ENCODE results near the gene SND1. TPM values are rescaled to one million over a fixed set of nuclear protein-coding genes. Genes with fewer than 3 reads are reported as not detected.

The SND1 gene
- total RNA-seq, 4 donors from 2014 or later, result 84.2 to 98.8 (median 93.4) TPM

DNA sequence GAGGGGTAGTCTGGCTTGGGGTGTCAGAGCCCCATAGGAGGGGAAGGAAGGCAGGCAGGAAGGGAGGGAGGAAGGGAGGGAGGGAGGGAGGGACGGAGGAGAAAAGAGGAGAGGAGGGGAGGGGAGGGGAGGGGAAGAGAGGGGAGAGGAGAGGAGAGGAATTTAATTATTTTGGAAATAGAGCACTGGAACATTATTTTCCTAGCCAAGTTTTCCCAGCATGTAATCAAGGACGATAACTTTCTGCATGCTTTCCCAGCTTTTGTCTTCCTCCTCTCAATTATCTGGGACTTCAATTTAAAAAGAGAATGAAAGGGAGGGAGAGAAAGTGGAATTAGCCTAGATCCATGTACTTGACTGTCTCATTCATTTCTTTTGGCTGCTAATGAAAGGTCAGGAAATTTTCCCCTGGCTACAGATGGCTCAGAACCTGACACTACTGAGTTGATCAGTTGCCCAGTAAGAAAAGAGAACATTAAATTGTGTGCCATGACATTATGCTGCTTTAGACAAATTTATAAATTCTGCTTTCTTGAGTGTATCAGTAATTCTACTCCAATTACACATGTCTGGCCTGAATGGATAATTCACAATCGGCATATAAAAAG, 230.4 kb downstream of the SND1 start:
- no peak for DNase-seq
- no peaks in the 10 kb centered on the region for H3K27me3 ChIP-seq
- 59 to 67% methylated on average over 3 of the region's 3 CpGs for WGBS, 2 donors
- peaks cover 0 to 5% (median 0%) of the 10 kb centered on the region in 3 donors for H3K36me3 ChIP-seq
- intact Hi-C loops (cut with DNase I), result no loop called here
- H3K9me3 ChIP-seq, result no peaks in the 10 kb centered on the region
- no peak overlapping the region for H3K4me3 ChIP-seq
- TF ChIP-seq POLR2A (IDR thresholded peaks at IDR 0.05), result no peak
- TF ChIP-seq, protein P1, sequence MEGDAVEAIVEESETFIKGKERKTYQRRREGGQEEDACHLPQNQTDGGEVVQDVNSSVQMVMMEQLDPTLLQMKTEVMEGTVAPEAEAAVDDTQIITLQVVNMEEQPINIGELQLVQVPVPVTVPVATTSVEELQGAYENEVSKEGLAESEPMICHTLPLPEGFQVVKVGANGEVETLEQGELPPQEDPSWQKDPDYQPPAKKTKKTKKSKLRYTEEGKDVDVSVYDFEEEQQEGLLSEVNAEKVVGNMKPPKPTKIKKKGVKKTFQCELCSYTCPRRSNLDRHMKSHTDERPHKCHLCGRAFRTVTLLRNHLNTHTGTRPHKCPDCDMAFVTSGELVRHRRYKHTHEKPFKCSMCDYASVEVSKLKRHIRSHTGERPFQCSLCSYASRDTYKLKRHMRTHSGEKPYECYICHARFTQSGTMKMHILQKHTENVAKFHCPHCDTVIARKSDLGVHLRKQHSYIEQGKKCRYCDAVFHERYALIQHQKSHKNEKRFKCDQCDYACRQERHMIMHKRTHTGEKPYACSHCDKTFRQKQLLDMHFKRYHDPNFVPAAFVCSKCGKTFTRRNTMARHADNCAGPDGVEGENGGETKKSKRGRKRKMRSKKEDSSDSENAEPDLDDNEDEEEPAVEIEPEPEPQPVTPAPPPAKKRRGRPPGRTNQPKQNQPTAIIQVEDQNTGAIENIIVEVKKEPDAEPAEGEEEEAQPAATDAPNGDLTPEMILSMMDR (IDR thresholded peaks at IDR 0.05), result no peak
- H3K27ac ChIP-seq, result no peak overlapping the region
- H3K4me1 ChIP-seq, result peaks cover 0 to 14% (median 6%) of the 10 kb centered on the region in 3 donors

DNA sequence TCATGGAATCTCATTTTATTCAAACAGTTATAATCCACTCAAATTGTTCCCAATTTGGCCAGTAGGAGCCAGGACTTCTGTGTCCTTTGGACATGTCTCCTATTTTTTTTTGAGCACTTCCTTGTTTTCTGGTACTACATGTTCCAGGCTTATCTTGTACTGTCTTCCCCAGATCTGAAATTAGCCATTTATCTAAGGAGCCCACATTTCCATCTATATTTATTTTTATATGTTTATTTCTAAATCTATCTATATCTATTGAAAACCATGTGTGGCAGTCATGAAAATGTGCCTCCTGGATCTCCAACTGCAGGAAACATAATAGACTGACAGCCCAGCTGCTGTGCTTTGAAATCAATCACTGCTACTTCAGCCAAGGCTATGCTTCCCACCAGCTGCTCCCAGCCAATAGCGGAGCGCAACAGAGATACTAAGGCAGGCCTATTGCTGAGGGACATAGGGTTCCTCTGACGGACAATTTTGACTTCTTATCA, 232.1 kb downstream of the SND1 start:
- Histone ChIP-seq H3K27me3 (no peaks in the 10 kb centered on the region), H3K36me3 (peaks cover 0 to 22% (median 0%) of the 10 kb centered on the region in 3 donors), H3K4me1 (peaks cover 0 to 14% (median 6%) of the 10 kb centered on the region in 3 donors), H3K9me3 (no peaks in the 10 kb centered on the region), H3K27ac (no peak overlapping the region), H3K4me3 (no peak overlapping the region)
- WGBS, 2 donors, result 100% methylated on average over 3 of the region's 3 CpGs
- DNase-seq, result no peak
- TF ChIP-seq POLR2A (IDR thresholded peaks at IDR 0.05), result no peak
- TF ChIP-seq, protein P1 (IDR thresholded peaks at IDR 0.05), result peak in 1 of 6 experiments; percentile 14
- intact Hi-C loops (cut with DNase I), result no loop called here

DNA sequence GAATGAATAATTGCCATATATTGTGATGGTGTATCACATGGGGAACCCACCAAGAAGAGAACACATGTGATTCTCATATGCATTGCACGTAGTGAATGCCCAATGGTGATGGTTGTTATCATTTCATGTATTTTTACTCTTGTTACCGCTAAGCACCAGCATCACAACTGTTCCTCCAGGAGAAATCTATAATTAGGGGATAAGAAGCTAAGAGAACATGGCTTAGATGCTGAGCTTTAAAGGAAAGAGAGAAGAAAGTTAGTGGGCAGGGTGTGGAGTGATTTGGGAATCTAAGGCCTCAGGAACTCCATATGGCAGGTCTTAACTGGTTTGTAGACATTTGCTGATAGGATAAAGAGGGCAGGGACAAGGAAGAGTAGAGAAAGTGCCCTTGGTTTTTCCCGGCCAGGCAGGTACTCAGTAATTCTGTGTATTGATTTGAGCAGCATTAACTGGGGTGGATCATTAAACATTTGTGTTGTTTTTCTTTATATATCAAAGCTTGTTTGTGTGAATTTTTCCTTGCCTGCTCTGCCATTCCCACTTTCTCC, 233.3 kb downstream of the SND1 start:
- Histone ChIP-seq H3K4me3 (no peak overlapping the region), H3K4me1 (peaks cover 0 to 14% (median 6%) of the 10 kb centered on the region in 3 donors), H3K27ac (no peak overlapping the region), H3K9me3 (no peaks in the 10 kb centered on the region), H3K27me3 (no peaks in the 10 kb centered on the region), H3K36me3 (peaks cover 0 to 34% (median 0%) of the 10 kb centered on the region in 3 donors)
- no peak for DNase-seq
- WGBS, 2 donors, result 81 to 83% methylated on average over 3 of the region's 3 CpGs
- TF ChIP-seq POLR2A (IDR thresholded peaks at IDR 0.05), result no peak
- TF ChIP-seq, protein P1 (IDR thresholded peaks at IDR 0.05), result no peak
- intact Hi-C loops (cut with DNase I), result no loop called here

DNA sequence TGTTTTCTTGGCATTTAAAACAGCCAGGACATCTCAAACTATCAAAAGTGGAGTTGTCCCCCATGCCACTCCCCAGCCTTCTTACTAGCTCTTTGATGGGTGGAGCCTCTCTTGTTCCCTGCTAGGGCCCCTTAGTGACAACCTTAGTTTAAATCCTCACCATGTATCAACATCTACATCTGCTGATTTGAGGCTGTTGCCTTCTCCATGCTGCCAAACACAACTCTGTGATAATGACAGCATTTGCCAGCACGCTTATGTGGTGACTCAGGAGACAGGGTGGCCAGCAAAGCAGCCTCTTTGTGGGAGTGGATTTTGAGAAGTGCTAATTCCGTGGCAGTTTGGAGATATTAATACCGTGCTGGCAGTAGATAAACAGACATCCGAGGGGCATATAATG, 233.8 kb downstream of the SND1 start:
- no peak overlapping the region for H3K27ac ChIP-seq

DNA sequence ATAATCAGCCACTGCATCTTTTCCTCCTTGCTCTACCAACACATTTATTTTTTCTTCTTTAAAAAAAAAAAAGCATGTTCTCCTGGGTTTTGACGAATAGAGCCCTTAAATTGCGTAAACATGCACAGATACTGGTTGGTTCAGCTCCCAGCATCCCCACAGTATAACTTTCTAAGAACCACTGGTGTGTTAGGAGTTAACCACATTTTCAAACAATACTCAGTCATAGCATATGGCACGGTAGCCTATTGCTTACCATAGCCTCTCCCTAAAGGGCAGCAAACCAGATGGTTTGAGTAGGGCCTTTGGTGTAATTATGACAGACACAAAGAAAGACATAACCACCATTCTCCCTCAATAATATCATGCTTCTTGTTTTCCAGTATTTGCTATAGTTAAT, 234.3 kb downstream of the SND1 start:
- Histone ChIP-seq H3K27me3 (no peaks in the 10 kb centered on the region), H3K36me3 (peaks cover 0 to 44% (median 0%) of the 10 kb centered on the region in 3 donors), H3K27ac (no peak overlapping the region), H3K4me3 (no peak overlapping the region), H3K9me3 (no peaks in the 10 kb centered on the region), H3K4me1 (peaks cover 0 to 14% (median 6%) of the 10 kb centered on the region in 3 donors)
- 69 to 70% methylated on average over 3 of the region's 3 CpGs for WGBS, 2 donors
- no peak for DNase-seq
- intact Hi-C loops (cut with DNase I), result no loop called here
- no peak for TF ChIP-seq POLR2A (IDR thresholded peaks at IDR 0.05)
- TF ChIP-seq, protein P1 (IDR thresholded peaks at IDR 0.05), result no peak

More for the DNA sequence above, 233.8 kb downstream of the SND1 start:
- H3K27me3 ChIP-seq, result no peaks in the 10 kb centered on the region
- H3K4me3 ChIP-seq, result no peak overlapping the region
- H3K9me3 ChIP-seq, result no peaks in the 10 kb centered on the region
- WGBS, 2 donors, result 38 to 58% methylated on average over 4 of the region's 4 CpGs
- TF ChIP-seq, protein P1 (IDR thresholded peaks at IDR 0.05), result no peak
- no peak for TF ChIP-seq POLR2A (IDR thresholded peaks at IDR 0.05)
- intact Hi-C loops (cut with DNase I), result no loop called here
- DNase-seq, result no peak
- H3K36me3 ChIP-seq, result peaks cover 0 to 40% (median 0%) of the 10 kb centered on the region in 3 donors
- peaks cover 0 to 14% (median 6%) of the 10 kb centered on the region in 3 donors for H3K4me1 ChIP-seq

All from esophagus squamous epithelium (tissue), 5 donors.